Subcutaneous abdominal adipose tissue (tissue), 5 donors: Measurements from ENCODE around the gene HOXB3.
A peak's percentile ranks its signal among the peaks of the same experiment; 100 is the strongest.

Source experiments
- H3K27ac ChIP-seq: one replicate; pipeline ENCODE4 v1.7.0; 2013; ENCODE audit warnings: low read depth, mild to moderate bottlenecking, inconsistent platforms, low read length, moderate library complexity
- H3K27me3 ChIP-seq, 5 donors: one replicate each; pipeline ENCODE4 v1.7.0; 2013; ENCODE audit warnings: low read length in 5 of 5, inconsistent platforms in 1 of 5; ENCODE audit not compliant: control insufficient read depth in 5 of 5, insufficient read depth in 4 of 5
- H3K36me3 ChIP-seq, 5 donors: one replicate each; pipeline ENCODE4 v1.7.0; 2013; ENCODE audit warnings: low read length in 5 of 5; ENCODE audit not compliant: control insufficient read depth in 5 of 5, insufficient read depth in 5 of 5
- H3K4me1 ChIP-seq, 5 donors: one replicate each; pipeline ENCODE4 v1.7.0; 2013; ENCODE audit warnings: low read length in 5 of 5, mild to moderate bottlenecking in 3 of 5, moderate library complexity in 1 of 5; ENCODE audit not compliant: control insufficient read depth in 5 of 5, insufficient read depth in 5 of 5
- H3K4me3 ChIP-seq, 5 donors: one replicate each; pipeline ENCODE4 v1.7.0; 2013; ENCODE audit warnings: low read length in 5 of 5, low read depth in 1 of 5
- H3K9ac ChIP-seq, 5 donors: one replicate each; pipeline ENCODE4 v1.7.0; 2013; ENCODE audit warnings: low read length in 5 of 5, mild to moderate bottlenecking in 4 of 5, moderate library complexity in 3 of 5
- H3K9me3 ChIP-seq, 5 donors: one replicate each; pipeline ENCODE4 v1.7.0; 2013; ENCODE audit warnings: low read length in 5 of 5; ENCODE audit not compliant: control insufficient read depth in 5 of 5
- donor health status: healthy.
- donor health status: healthy.
- donor health status: healthy.
- donor health status: healthy.
- donor health status: healthy.

Gene HOXB3

DNA sequence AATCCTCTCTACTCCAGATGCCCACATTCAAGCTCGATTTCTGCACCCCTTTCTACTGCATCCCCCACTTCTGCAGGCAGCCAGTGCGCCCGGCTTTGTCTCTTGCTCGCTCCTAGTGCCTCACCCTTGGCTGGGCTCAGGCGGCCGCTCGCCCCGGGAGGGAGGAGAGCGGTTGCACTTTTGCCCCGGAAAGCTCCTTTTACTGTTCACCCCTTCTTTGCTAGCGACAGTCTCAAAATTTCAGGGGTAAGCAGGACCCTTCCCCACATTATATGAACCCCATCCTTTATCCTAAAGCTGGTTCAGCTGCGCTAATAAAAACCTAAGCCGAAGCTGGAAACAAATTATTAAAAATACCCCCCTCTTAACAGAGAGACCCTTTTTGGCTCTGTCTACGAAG, 2.5 kb upstream of the HOXB3 start:
- Histone ChIP-seq H3K9ac (peak overlapping the region in 2 of 5 donors; percentile 65 to 66), H3K27ac (peak overlapping the region; percentile 62), H3K9me3 (no peaks in the 10 kb centered on the region), H3K27me3 (no peaks in the 10 kb centered on the region), H3K4me3 (peak overlapping the region; percentile 43 to 72 (median 61)), H3K36me3 (peaks cover 0 to 24% (median 10%) of the 10 kb centered on the region in 5 donors), H3K4me1 (peaks cover 9 to 65% (median 52%) of the 10 kb centered on the region in 5 donors)

DNA sequence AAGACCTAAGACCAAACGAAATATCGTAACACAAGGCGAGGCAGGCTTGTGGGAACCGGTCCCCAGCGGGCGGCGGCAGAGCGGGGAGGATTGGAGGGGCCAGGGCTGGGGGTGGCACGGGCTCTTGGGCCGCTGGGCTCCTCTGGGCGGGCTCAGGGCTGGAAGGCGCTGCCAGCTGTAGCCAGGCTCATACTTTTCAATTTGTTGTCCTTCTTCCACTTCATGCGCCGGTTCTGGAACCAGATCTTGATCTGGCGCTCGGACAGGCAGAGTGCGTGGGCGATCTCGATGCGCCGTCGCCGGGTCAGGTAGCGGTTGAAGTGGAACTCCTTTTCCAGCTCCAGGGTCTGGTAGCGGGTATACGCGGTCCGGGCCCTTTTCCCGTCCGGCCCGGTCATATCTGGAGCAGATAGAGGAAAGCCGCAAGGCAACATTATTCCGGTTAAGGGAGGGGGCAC, 2.0 kb upstream of the HOXB3 start:
- Histone ChIP-seq H3K36me3 (peaks cover 0 to 24% (median 10%) of the 10 kb centered on the region in 5 donors), H3K27ac (no peak overlapping the region), H3K4me3 (peak overlapping the region; percentile 28 to 70 (median 60)), H3K9ac (no peak overlapping the region), H3K4me1 (peaks cover 10 to 65% (median 52%) of the 10 kb centered on the region in 5 donors), H3K27me3 (no peaks in the 10 kb centered on the region), H3K9me3 (no peaks in the 10 kb centered on the region)

DNA sequence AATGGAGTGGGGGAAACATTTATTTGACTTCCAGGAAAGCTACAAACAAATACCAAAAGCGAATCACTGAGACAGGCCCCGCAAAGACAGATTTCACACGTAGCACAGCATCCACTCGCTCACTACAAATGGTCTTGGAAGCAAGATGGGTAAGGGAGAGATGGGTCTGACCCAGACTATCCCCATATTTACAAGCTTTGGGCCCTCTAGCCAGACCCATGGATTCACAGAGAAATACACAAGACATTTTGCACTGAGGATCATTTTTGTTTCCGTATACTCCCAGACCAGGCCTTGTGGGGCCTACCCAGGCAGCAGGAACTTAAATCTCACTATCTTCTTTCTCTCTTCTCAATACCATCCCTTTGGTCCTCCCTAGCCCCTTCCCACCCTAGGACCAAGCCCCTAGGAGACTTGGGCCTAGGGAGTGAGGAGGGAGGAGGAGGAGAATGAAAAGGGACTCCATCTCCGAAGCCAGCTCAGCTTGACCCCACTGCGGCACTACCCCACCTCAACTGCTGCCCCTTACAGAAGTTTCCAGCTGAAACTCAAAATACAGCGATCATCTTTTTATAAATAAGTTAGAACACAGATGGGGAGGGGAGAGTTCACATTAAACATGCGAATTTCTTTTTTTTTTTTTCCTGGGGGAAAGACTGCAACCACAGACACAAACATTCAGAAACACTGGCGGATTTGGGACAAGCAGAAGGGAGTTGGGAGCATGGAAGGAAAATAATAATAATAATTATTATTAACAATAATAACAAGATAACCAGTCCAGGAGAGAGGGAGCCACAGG, 1.4 kb upstream of the HOXB3 start:
- no peaks in the 10 kb centered on the region for H3K9me3 ChIP-seq
- H3K4me3 ChIP-seq: peak overlapping the region in 2 of 5 donors; percentile 60 to 61
- H3K27ac ChIP-seq: no peak overlapping the region
- no peaks in the 10 kb centered on the region for H3K27me3 ChIP-seq
- no peak overlapping the region for H3K9ac ChIP-seq
- peaks cover 11 to 65% (median 52%) of the 10 kb centered on the region in 5 donors for H3K4me1 ChIP-seq
- peaks cover 0 to 24% (median 10%) of the 10 kb centered on the region in 5 donors for H3K36me3 ChIP-seq

- Histone ChIP-seq H3K4me1 (peaks cover 11 to 65% (median 57%) of the 10 kb centered on the region in 5 donors), H3K27me3 (no peaks in the 10 kb centered on the region), H3K4me3 (no peak overlapping the region), H3K9me3 (no peaks in the 10 kb centered on the region), H3K9ac (peak overlapping the region in 1 of 5 donors; percentile 3), H3K27ac (no peak overlapping the region), H3K36me3 (peaks cover 0 to 19% (median 7%) of the 10 kb centered on the region in 5 donors)
Observed at GRCh38 chr17:48590607-48591161, 643 bp upstream of the HOXB3 start.

GRCh38 chr17:48589060-48589830, 796 bp downstream of the HOXB3 start:
- no peaks in the 10 kb centered on the region for H3K27me3 ChIP-seq
- peak overlapping the region in 1 of 5 donors; percentile 12 for H3K9ac ChIP-seq
- H3K9me3 ChIP-seq: no peaks in the 10 kb centered on the region
- H3K27ac ChIP-seq: peak overlapping the region; percentile 93
- H3K36me3 ChIP-seq: peaks cover 0 to 9% (median 0%) of the 10 kb centered on the region in 5 donors
- H3K4me3 ChIP-seq: no peak overlapping the region
- peaks cover 8 to 65% (median 59%) of the 10 kb centered on the region in 5 donors for H3K4me1 ChIP-seq

- Histone ChIP-seq H3K4me3 (no peak overlapping the region), H3K4me1 (peaks cover 5 to 66% (median 58%) of the 10 kb centered on the region in 5 donors), H3K9ac (no peak overlapping the region), H3K27ac (peak overlapping the region; percentile 93), H3K36me3 (peaks cover 0 to 9% (median 0%) of the 10 kb centered on the region in 5 donors), H3K27me3 (no peaks in the 10 kb centered on the region), H3K9me3 (no peaks in the 10 kb centered on the region)
Observed at GRCh38 chr17:48588528-48588927, 1.5 kb downstream of the HOXB3 start.

- no peaks in the 10 kb centered on the region for H3K9me3 ChIP-seq
- H3K36me3 ChIP-seq: peaks cover 0 to 9% (median 0%) of the 10 kb centered on the region in 5 donors
- H3K27me3 ChIP-seq: peaks cover 0 to 2% (median 0%) of the 10 kb centered on the region in 5 donors
- H3K27ac ChIP-seq: peak overlapping the region; percentile 93
- peak overlapping the region in 3 of 5 donors; percentile 32 to 83 (median 54) for H3K9ac ChIP-seq
- peak overlapping the region in 3 of 5 donors; percentile 17 to 33 (median 22) for H3K4me3 ChIP-seq
- peaks cover 5 to 66% (median 54%) of the 10 kb centered on the region in 5 donors for H3K4me1 ChIP-seq
Observed at GRCh38 chr17:48588074-48588415, 2.0 kb downstream of the HOXB3 start.

DNA sequence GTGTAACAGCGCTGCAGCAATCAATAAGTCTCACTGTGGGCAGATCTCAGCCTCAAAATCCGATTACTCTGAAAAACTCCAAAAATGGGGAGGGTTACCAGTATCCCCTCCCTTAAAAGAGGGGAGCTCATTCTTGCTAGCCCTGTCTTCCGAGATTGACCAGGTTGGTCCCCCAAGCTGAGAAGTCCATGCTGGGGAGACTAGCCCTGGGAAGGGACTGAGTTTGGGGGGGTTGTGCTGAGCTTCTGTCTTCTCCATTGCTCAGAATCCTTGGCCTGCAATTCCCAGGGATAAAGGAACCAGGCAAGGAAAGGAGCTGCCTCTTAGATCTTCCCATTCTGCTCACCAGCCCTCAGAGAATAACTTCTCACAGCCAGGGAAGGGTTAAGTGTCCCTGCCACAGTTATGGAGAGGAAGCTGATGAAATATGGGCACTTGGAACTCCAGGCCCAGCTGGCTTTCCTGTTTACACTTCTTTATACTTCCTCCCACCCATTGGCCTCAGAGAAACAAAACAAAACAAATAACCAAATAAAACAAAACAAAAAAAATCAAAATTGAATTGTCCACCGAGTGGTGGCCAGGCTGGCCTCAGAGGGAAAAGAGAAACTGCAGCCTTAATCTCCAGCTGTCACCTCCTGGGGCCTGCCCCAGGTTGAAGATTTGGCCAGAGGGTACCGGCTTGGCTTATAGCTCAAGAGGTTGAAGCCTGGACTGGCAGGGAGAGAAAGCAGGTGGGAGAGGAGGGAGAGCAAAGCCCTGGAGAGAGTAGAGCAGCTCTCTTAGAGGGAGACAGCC, 2.6 kb downstream of the HOXB3 start:
- Histone ChIP-seq H3K27ac (peak overlapping the region; percentile 93), H3K4me1 (peaks cover 10 to 70% (median 54%) of the 10 kb centered on the region in 5 donors), H3K4me3 (peak overlapping the region in 4 of 5 donors; percentile 21 to 86 (median 33))

More for the DNA sequence above, 2.6 kb downstream of the HOXB3 start:
- Histone ChIP-seq H3K27me3 (peaks cover 0 to 2% (median 0%) of the 10 kb centered on the region in 5 donors), H3K9me3 (no peaks in the 10 kb centered on the region), H3K36me3 (peaks cover 0 to 9% (median 0%) of the 10 kb centered on the region in 5 donors), H3K9ac (peak overlapping the region in 4 of 5 donors; percentile 2 to 83 (median 43))
